Peyer's patch (tissue), 4 donors: Measurements from ENCODE around the gene APPL2. TPM values are rescaled to one million over a fixed set of nuclear protein-coding genes. Genes with fewer than 3 reads are reported as not detected.

ENCODE experiments used
- DNase-seq, 3 donors: peaks; one replicate each; pipeline ENCODE4 v3.0.0-alpha.2; 2017 to 2019
- H3K27ac ChIP-seq, 4 donors: fragments of 200-600 bp; sonication (generic); one replicate each; pipeline ENCODE4 v1.5.1; 2016 to 2019
- H3K27me3 ChIP-seq, 2 donors: fragments of 200-600 bp; sonication (generic); one replicate each; pipeline ENCODE4 v1.5.1; 2019
- H3K36me3 ChIP-seq, 3 donors: fragments of 200-600 bp; sonication (generic); one replicate each; pipeline ENCODE4 v1.5.1; 2016 to 2019
- H3K4me1 ChIP-seq, 4 donors: fragments of 200-600 bp; sonication (generic); one replicate each; pipeline ENCODE4 v1.5.1; 2016 to 2019
- H3K4me3 ChIP-seq, 4 donors: fragments of 200-600 bp; sonication (generic); 1 replicate in 3 of 4; 2 replicates in 1 of 4; pipeline ENCODE4 v1.5.1; 2016 to 2019; ENCODE audit warnings: mild to moderate bottlenecking in 1 of 4
- H3K9me3 ChIP-seq, 4 donors: fragments of 200-600 bp; sonication (generic); one replicate each; pipeline ENCODE4 v1.5.1; 2016 to 2019; ENCODE audit warnings: mild to moderate bottlenecking in 1 of 4
- POLR2A ChIP-seq, 2 donors: fragments of 450-650 bp; IDR thresholded peaks; one replicate each; pipeline ENCODE4 v1.5.1; 2017; ENCODE audit warnings: antibody characterized with exemption in 2 of 2, mild to moderate bottlenecking in 2 of 2, moderate library complexity in 2 of 2
- total RNA-seq, 4 donors: library from RNA; depleted of rRNA; stranded (reverse); fragments of >200 nt; gene quantifications; one replicate each; pipeline ENCODE4 v1.1.0, GENCODE V29; 2016
- TF ChIP-seq, protein P1 (sequence below), 6 experiments: fragments of 450-650 bp in 4 of 6; fragments of 200-600 bp in 2 of 6; sonication (generic) in 1 of 6; IDR thresholded peaks; one replicate each; pipeline ENCODE4 v1.5.1; 2017 to 2019; ENCODE audit warnings: antibody characterized with exemption in 6 of 6, mild to moderate bottlenecking in 3 of 6, moderate library complexity in 1 of 6

The APPL2 gene
- total RNA-seq, 4 donors from 2014 or later = 169 to 203 (median 185) TPM

DNA sequence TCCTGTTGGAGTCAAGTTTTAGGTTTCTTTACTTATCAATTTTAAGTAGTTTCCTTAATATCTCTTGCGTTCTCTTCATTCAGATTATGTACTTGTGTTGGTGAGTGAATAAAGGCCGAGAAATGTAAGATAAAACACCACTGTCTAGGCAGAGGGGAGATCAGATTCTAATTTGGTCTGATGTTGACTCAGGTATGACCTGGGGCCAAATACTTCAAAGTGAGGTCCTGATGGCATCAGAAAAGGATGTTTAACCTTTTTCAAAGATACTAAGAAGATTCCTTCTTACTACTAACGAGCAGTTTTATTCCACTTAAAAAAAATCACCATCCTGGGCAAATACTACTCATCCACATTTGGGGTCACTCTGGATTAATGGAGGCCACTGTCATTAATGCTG lies 26.9 kb downstream of the APPL2 start:
- Histone ChIP-seq H3K27ac (no peak overlapping the region), H3K4me3 (no peak overlapping the region), H3K9me3 (no peaks in the 10 kb centered on the region), H3K36me3 (peaks cover 0 to 61% (median 0%) of the 10 kb centered on the region in 3 donors), H3K27me3 (no peaks in the 10 kb centered on the region), H3K4me1 (peaks cover 0 to 7% (median 2%) of the 10 kb centered on the region in 4 donors)
- no peak for TF ChIP-seq POLR2A (IDR thresholded peaks at IDR 0.05)
- TF ChIP-seq, protein P1, sequence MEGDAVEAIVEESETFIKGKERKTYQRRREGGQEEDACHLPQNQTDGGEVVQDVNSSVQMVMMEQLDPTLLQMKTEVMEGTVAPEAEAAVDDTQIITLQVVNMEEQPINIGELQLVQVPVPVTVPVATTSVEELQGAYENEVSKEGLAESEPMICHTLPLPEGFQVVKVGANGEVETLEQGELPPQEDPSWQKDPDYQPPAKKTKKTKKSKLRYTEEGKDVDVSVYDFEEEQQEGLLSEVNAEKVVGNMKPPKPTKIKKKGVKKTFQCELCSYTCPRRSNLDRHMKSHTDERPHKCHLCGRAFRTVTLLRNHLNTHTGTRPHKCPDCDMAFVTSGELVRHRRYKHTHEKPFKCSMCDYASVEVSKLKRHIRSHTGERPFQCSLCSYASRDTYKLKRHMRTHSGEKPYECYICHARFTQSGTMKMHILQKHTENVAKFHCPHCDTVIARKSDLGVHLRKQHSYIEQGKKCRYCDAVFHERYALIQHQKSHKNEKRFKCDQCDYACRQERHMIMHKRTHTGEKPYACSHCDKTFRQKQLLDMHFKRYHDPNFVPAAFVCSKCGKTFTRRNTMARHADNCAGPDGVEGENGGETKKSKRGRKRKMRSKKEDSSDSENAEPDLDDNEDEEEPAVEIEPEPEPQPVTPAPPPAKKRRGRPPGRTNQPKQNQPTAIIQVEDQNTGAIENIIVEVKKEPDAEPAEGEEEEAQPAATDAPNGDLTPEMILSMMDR (IDR thresholded peaks at IDR 0.05) = no peak
- DNase-seq = no peak

DNA sequence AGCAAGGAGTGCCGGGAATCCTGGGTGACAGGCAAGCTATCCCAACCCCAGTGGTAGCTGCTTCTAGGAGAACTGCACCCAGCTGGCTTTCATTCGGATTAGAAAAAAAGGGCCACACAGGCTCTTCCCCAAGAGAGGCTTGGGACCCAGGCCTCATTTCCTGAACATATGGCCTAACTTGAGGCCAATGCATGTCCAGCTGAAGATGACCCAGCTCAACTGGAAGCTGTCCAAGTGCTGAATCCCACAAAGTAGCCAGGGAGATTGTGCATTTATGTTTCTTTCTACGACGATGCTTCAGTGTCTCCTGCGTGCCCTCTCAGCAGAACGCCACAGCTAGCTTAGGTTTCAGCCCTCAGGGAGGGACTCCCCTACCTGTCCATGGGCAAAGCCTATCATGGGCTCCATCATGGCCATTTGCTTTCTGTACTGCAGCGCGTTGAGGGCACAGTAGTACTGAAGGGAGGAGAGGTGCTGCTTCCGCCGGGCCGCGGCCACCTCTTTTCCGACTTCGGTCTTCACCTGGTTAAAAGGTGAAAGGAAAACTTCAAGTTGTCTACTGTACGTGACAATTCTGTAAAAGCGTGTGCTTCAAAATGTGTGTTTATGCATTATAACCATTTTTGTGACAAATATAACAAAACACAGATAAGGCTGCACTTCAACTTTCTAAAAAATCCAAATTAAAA lies 29.1 kb downstream of the APPL2 start:
- Histone ChIP-seq H3K9me3 (no peaks in the 10 kb centered on the region), H3K4me3 (no peak overlapping the region), H3K4me1 (no peaks in the 10 kb centered on the region), H3K27me3 (no peaks in the 10 kb centered on the region), H3K27ac (no peak overlapping the region), H3K36me3 (peaks cover 0 to 83% (median 0%) of the 10 kb centered on the region in 3 donors)
- no peak for DNase-seq
- TF ChIP-seq, protein P1 (IDR thresholded peaks at IDR 0.05) = no peak
- TF ChIP-seq POLR2A (IDR thresholded peaks at IDR 0.05) = no peak

DNA sequence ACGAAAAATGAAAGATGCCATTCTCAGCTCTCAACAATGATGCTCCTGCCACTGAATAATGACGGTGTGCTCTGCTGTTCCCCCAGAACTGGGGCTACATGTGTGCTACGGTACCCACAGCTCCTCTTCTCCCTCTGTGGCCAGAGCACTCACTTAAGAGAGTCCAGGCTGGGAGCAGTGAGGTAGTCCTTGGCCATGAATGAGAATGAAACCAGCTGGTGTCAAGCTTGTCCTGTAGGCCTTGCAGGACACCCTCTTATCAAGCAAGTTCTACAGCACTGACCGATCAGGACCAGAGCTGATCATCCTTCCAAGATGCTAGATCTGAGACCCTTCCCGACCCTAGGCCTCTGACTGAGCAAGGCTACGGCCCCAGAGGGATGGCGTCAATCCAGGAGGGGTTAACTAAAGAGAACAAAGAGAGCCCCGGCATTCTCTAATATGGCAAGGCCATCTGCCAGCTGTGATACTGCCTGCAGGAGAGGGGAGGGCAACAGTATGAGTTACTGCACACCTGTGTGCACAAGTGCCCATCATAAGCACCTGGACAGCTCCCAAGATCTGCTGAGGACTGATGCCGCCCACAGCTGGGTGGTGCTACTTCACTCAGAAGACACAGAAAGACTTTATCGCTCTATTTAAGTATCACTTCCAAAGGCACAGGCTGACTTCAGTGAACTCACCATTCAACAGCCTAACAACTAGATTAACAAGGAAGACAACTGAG lies 30.5 kb downstream of the APPL2 start:
- Histone ChIP-seq H3K4me3 (no peak overlapping the region), H3K4me1 (no peaks in the 10 kb centered on the region), H3K27ac (peak overlapping the region in 1 of 4 donors; percentile 22), H3K9me3 (no peaks in the 10 kb centered on the region), H3K36me3 (peaks cover 0 to 83% (median 0%) of the 10 kb centered on the region in 3 donors), H3K27me3 (no peaks in the 10 kb centered on the region)
- TF ChIP-seq, protein P1 (IDR thresholded peaks at IDR 0.05) = peak in 3 of 6 experiments; percentile 13 to 28 (median 22)
- no peak for TF ChIP-seq POLR2A (IDR thresholded peaks at IDR 0.05)
- peak in 1 of 3 donors; percentile 67 for DNase-seq

DNA sequence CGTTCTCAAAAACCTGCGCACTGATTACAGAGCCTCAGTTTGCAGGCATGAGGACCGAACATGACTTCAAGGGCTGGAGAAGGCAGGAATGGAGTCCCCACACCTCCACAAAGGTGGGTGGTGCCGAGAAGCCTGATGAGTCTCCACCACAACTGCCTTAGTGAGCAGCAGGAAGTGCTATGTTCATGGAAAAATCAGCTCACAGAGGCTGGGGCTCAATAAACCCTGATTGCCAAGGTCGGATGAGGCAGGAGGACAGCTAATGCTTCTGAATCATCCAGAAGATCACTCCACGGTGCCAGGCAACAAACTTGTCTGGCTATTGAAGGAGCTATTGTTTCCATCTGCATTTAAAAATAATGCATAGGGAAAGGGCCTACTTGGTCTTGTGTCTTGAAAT lies 31.1 kb downstream of the APPL2 start:
- no peak for DNase-seq
- Histone ChIP-seq H3K9me3 (no peaks in the 10 kb centered on the region), H3K27me3 (no peaks in the 10 kb centered on the region), H3K4me3 (no peak overlapping the region), H3K36me3 (peaks cover 0 to 89% (median 0%) of the 10 kb centered on the region in 3 donors), H3K4me1 (no peaks in the 10 kb centered on the region), H3K27ac (peak overlapping the region in 1 of 4 donors; percentile 22)
- no peak for TF ChIP-seq POLR2A (IDR thresholded peaks at IDR 0.05)
- TF ChIP-seq, protein P1 (IDR thresholded peaks at IDR 0.05) = no peak

DNA sequence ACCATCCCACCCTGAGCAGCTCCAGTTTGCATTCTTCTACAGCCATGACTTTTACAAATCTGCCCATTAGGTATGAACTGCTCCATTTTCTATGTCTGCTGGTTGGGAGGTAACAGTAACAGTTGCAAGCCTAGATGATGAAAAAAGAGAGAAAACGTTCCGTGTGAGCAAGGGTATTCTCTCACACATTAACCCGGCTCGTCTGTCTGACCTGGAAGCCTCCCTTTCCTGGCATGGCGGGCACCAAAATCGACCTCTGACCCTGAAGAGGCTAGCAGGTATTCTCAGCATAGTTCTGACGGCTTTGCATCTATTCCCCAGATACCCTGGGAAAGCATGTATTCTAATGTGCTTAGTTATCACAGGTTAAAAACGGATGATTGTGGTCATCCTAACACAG lies 31.8 kb downstream of the APPL2 start:
- Histone ChIP-seq H3K4me3 (no peak overlapping the region), H3K36me3 (peaks cover 0 to 92% (median 0%) of the 10 kb centered on the region in 3 donors), H3K4me1 (no peaks in the 10 kb centered on the region), H3K27ac (no peak overlapping the region), H3K27me3 (no peaks in the 10 kb centered on the region), H3K9me3 (no peaks in the 10 kb centered on the region)
- TF ChIP-seq, protein P1 (IDR thresholded peaks at IDR 0.05) = no peak
- DNase-seq = no peak
